ENCODE results near the gene TMED8.

Gene TMED8

GRCh38 chr14:77342726-77343397, 34.0 kb downstream of the TMED8 start (continued):
- TF ChIP-seq PRDM10 (tag by site-specific recombination; IDR thresholded peaks at IDR 0.05) (peak; percentile 86), ZNF426 (tag by site-specific recombination; IDR thresholded peaks at IDR 0.05) (no peak), KLF10 (tag by site-specific recombination; IDR thresholded peaks at IDR 0.05) (0 out of 2 replicates have a peak, but pooled peaks have one; percentile 36), PRDM6 (tag by site-specific recombination; IDR thresholded peaks at IDR 0.05) (0 out of 2 replicates have a peak, but pooled peaks have one; percentile 20), ZNF626 (tag by site-specific recombination; IDR thresholded peaks at IDR 0.05) (no peak), ZNF366 (tag by site-specific recombination; conservative IDR thresholded peaks at IDR 0.05) (0 out of 2 replicates have a peak, but pooled peaks have one; percentile 28), ZNF561 (tag by site-specific recombination; IDR thresholded peaks at IDR 0.05; ENCODE audit: borderline replicate concordance) (no peak), YY1 (tag by site-specific recombination; IDR thresholded peaks at IDR 0.05) (no peak), PBX3 (CRISPR knock-in tag; IDR thresholded peaks at IDR 0.05) (no peak), SCRT2 (tag by site-specific recombination; IDR thresholded peaks at IDR 0.05) (no peak), ZNF513 (tag by site-specific recombination; IDR thresholded peaks at IDR 0.05) (peak; percentile 91), ZNF843 (tag by site-specific recombination; IDR thresholded peaks at IDR 0.05) (peak; percentile 33; the same call in 1 of the 2 replicates), ZNF692 (tag by site-specific recombination; IDR thresholded peaks at IDR 0.05) (peak; percentile 27; the same call in 1 of the 2 replicates), ZNF610 (tag by site-specific recombination; IDR thresholded peaks at IDR 0.05; ENCODE audit: borderline replicate concordance) (no peak), ZNF416 (tag by site-specific recombination; IDR thresholded peaks at IDR 0.05) (no peak), ZNF362 (tag by site-specific recombination; IDR thresholded peaks at IDR 0.05) (no peak)
